Hematopoietic multipotent progenitor cell treated with erythropoietin and hydrocortisone succinate and interleukin-3 and kit ligand, for 6 days (in vitro differentiated cells): ENCODE measurements around the gene WFIKKN1.

Experiments
- DNase-seq: peaks from one replicate; pipeline ENCODE4 v3.0.0-alpha.2; 2015

WFIKKN1 gene

GRCh38 chr16:638034-638543 lies 7.3 kb downstream of the WFIKKN1 start:
- DNase-seq, result no peak

- DNase-seq, result no peak
Measured at GRCh38 chr16:638836-639235, 8.1 kb downstream of the WFIKKN1 start.

- DNase-seq, result no peak
Measured at GRCh38 chr16:640614-641013, 9.8 kb downstream of the WFIKKN1 start.

- DNase-seq, result peak; percentile 91
Measured at GRCh38 chr16:641326-642188, 10.8 kb downstream of the WFIKKN1 start, which contains the start of gene MCRIP2. TSS of gene MCRIP2 (plus strand) at chr16:641828. CDS start at chr16:641992, 164 bp downstream.

GRCh38 chr16:642189-643049 lies 11.6 kb downstream of the WFIKKN1 start:
- DNase-seq, result peak; percentile 69

GRCh38 chr16:643050-643368 lies 12.2 kb downstream of the WFIKKN1 start:
- no peak for DNase-seq

GRCh38 chr16:644556-644955 lies 13.8 kb downstream of the WFIKKN1 start:
- no peak for DNase-seq

- no peak for DNase-seq
Measured at GRCh38 chr16:645852-646678, 15.3 kb downstream of the WFIKKN1 start.

- no peak for DNase-seq
Measured at GRCh38 chr16:646679-647172, 15.9 kb downstream of the WFIKKN1 start.

GRCh38 chr16:647173-647902 lies 16.6 kb downstream of the WFIKKN1 start:
- DNase-seq, result no peak

GRCh38 chr16:648071-648780 lies 17.4 kb downstream of the WFIKKN1 start:
- peak; percentile 78 for DNase-seq

- DNase-seq, result peak; percentile 96
Measured at GRCh38 chr16:648781-649589, 18.2 kb downstream of the WFIKKN1 start, which contains the start of gene WDR90. TSS of gene WDR90 (plus strand) at chr16:649365. CDS start at chr16:649417, 52 bp downstream.

GRCh38 chr16:649631-650030 lies 18.8 kb downstream of the WFIKKN1 start:
- DNase-seq, result peak; percentile 60

- DNase-seq, result no peak
Measured at GRCh38 chr16:651844-652243, 21.1 kb downstream of the WFIKKN1 start.

- no peak for DNase-seq
Measured at GRCh38 chr16:652454-653305, 21.9 kb downstream of the WFIKKN1 start.

- DNase-seq, result no peak
Measured at GRCh38 chr16:654034-654433, 23.2 kb downstream of the WFIKKN1 start.

- DNase-seq, result no peak
Measured at GRCh38 chr16:657487-657886, 26.7 kb downstream of the WFIKKN1 start.

- no peak for DNase-seq
Measured at GRCh38 chr16:658679-659571, 28.1 kb downstream of the WFIKKN1 start.
